Adrenal gland (tissue), 12 donors: ENCODE measurements around the gene PRDM16. TPM values are rescaled to one million over a fixed set of nuclear protein-coding genes. Genes with fewer than 3 reads are reported as not detected.

Experiments
- DNase-seq, 7 donors: peaks; one replicate each; pipeline ENCODE4 v3.0.0-alpha.2; 2019 to 2020
- H3K27ac ChIP-seq, 5 donors: fragments of 200-600 bp; sonication (generic) in 4 of 5; 1 replicate in 3 of 5; 2 replicates in 2 of 5; pipeline versions ENCODE4 v1.5.1 to v1.8.0; 2016 to 2020; ENCODE audit warnings: mild to moderate bottlenecking in 1 of 5
- H3K27me3 ChIP-seq: fragments of 200-600 bp; 2 replicates; pipeline ENCODE4 v1.8.0; 2021
- H3K36me3 ChIP-seq, 2 donors: fragments of 200-600 bp; replicated peaks in 1 of 2; 1 replicate in 1 of 2; 2 replicates in 1 of 2; pipeline versions ENCODE4 v1.5.1 to v1.8.0; 2018 to 2022
- H3K4me1 ChIP-seq, 2 donors: fragments of 200-600 bp; replicated peaks in 1 of 2; 1 replicate in 1 of 2; 2 replicates in 1 of 2; pipeline versions ENCODE4 v1.5.1 to v1.8.0; 2018 to 2021
- H3K4me3 ChIP-seq, 4 donors: fragments of 200-600 bp; sonication (generic) in 3 of 4; one replicate each; pipeline ENCODE4 v1.5.1; 2016 to 2018
- H3K9me3 ChIP-seq, 3 donors: fragments of 200-600 bp; sonication (generic) in 1 of 3; replicated peaks in 1 of 3; 1 replicate in 2 of 3; 2 replicates in 1 of 3; pipeline versions ENCODE4 v1.5.1 to v1.8.0; 2016 to 2021
- POLR2A ChIP-seq, 2 donors: fragments of 450-650 bp; IDR thresholded peaks; one replicate each; pipeline ENCODE4 v1.6.1; 2017; ENCODE audit warnings: antibody characterized with exemption in 2 of 2, mild to moderate bottlenecking in 2 of 2, moderate library complexity in 1 of 2
- WGBS, 4 donors: extraction: QIAGEN DNeasy Blood & Tissue Kit in 2 of 4; methylation state at CpG; one replicate each; pipeline versions ENCODE4 v1.1.5 to v1.1.7; 2013 to 2017; 5-methylcytosine and 5-hydroxymethylcytosine counted together
- intact Hi-C, 2 donors: fragments of 100-400 bp; cut with DNase I; formaldehyde crosslinking; loops; one replicate each; pipeline versions ENCODE4 v1.14.1 to v1.15.0; 2022 to 2023
- polyA plus RNA-seq, 3 donors: library from polyadenylated mRNA; stranded (reverse); fragments of 200-250 nt in 2 of 3; fragments of 350-450 nt in 1 of 3; fragmentation: Illumina TruSeq in 1 of 3; extraction: RNeasy Lipid Tissue Mini Kit (QIAGEN cat#74804) in 1 of 3; gene quantifications; one replicate each; pipeline ENCODE4 v1.2.3, GENCODE V29; 2013 to 2014
- total RNA-seq, 9 donors: library from RNA; depleted of rRNA in 4 of 9; stranded (reverse); fragments of >200 nt in 4 of 9; fragments of 120-200 nt in 1 of 9; fragmentation: NEBNext Ultra II Directional in 1 of 9; extraction: Animal tissue kit (Norgen Biotek cat#: 25700) in 1 of 9; gene quantifications; one replicate each; pipeline versions ENCODE4 v1.1.0 to v1.2.4, GENCODE V29; 2013 to 2023
- TF ChIP-seq, protein P1 (sequence below), 6 experiments: fragments of 450-650 bp in 4 of 6; fragments of 200-600 bp in 2 of 6; sonication (generic) in 1 of 6; IDR thresholded peaks; 1 replicate in 5 of 6; 2 replicates in 1 of 6; pipeline versions ENCODE4 v1.5.1 to v1.8.0; 2016 to 2021; ENCODE audit warnings: antibody characterized with exemption in 6 of 6, mild to moderate bottlenecking in 2 of 6, moderate library complexity in 1 of 6
- donor health status: healthy with polysubstance abuse.
- donor health status: Bipolar disorder and iron deficiency.
- donor health status: DM: yes; HTN: yes; CAD: no.
- donor health status: DM: no; HTN: no; CAD: no.
- donor health status: DM: no; HTN: no; CAD: no.
- donor health status: DM: yes; HTN: yes; CAD: no.

The PRDM16 gene
- total and polyA plus RNA-seq, 12 donors: 0.04 to 2.8 (median 0.61) TPM; not detected in 1

DNA sequence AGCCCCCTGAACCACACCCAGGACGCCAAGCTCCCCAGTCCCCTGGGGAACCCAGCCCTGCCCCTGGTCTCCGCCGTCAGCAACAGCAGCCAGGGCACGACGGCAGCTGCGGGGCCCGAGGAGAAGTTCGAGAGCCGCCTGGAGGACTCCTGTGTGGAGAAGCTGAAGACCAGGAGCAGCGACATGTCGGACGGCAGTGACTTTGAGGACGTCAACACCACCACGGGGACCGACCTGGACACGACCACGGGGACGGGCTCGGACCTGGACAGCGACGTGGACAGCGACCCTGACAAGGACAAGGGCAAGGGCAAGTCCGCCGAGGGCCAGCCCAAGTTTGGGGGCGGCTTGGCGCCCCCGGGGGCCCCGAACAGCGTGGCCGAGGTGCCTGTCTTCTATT lies 342.8 kb downstream of the PRDM16 start:
- no peak for DNase-seq
- H3K4me1 ChIP-seq: no peaks in the 10 kb centered on the region
- intact Hi-C loops: no loop called here
- TF ChIP-seq, protein P1, sequence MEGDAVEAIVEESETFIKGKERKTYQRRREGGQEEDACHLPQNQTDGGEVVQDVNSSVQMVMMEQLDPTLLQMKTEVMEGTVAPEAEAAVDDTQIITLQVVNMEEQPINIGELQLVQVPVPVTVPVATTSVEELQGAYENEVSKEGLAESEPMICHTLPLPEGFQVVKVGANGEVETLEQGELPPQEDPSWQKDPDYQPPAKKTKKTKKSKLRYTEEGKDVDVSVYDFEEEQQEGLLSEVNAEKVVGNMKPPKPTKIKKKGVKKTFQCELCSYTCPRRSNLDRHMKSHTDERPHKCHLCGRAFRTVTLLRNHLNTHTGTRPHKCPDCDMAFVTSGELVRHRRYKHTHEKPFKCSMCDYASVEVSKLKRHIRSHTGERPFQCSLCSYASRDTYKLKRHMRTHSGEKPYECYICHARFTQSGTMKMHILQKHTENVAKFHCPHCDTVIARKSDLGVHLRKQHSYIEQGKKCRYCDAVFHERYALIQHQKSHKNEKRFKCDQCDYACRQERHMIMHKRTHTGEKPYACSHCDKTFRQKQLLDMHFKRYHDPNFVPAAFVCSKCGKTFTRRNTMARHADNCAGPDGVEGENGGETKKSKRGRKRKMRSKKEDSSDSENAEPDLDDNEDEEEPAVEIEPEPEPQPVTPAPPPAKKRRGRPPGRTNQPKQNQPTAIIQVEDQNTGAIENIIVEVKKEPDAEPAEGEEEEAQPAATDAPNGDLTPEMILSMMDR (IDR thresholded peaks at IDR 0.05): no peak
- TF ChIP-seq POLR2A (IDR thresholded peaks at IDR 0.05): no peak
- H3K4me3 ChIP-seq: no peak overlapping the region
- H3K36me3 ChIP-seq: no peaks in the 10 kb centered on the region
- no peaks in the 10 kb centered on the region for H3K9me3 ChIP-seq
- H3K27ac ChIP-seq: no peak overlapping the region
- peaks cover 16% of the 10 kb centered on the region for H3K27me3 ChIP-seq
- WGBS, 4 donors: 68 to 77% (median 74%) methylated on average over 4 to 30 of the region's 30 CpGs

DNA sequence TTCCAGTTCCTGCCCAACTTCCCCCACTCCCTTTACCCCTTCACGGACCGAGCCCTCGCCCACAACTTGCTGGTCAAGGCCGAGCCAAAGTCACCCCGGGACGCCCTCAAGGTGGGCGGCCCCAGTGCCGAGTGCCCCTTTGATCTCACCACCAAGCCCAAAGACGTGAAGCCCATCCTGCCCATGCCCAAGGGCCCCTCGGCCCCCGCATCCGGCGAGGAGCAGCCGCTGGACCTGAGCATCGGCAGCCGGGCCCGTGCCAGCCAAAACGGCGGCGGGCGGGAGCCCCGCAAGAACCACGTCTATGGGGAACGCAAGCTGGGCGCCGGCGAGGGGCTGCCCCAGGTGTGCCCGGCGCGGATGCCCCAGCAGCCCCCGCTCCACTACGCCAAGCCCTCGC lies 343.4 kb downstream of the PRDM16 start:
- intact Hi-C loops: no loop called here
- Histone ChIP-seq H3K36me3 (no peaks in the 10 kb centered on the region), H3K4me1 (no peaks in the 10 kb centered on the region), H3K27me3 (peaks cover 10% of the 10 kb centered on the region), H3K9me3 (no peaks in the 10 kb centered on the region), H3K4me3 (no peak overlapping the region), H3K27ac (no peak overlapping the region)
- TF ChIP-seq POLR2A (IDR thresholded peaks at IDR 0.05): no peak
- TF ChIP-seq, protein P1 (IDR thresholded peaks at IDR 0.05): no peak
- WGBS, 4 donors: 79 to 86% (median 84%) methylated on average over 9 to 33 of the region's 33 CpGs
- no peak for DNase-seq

DNA sequence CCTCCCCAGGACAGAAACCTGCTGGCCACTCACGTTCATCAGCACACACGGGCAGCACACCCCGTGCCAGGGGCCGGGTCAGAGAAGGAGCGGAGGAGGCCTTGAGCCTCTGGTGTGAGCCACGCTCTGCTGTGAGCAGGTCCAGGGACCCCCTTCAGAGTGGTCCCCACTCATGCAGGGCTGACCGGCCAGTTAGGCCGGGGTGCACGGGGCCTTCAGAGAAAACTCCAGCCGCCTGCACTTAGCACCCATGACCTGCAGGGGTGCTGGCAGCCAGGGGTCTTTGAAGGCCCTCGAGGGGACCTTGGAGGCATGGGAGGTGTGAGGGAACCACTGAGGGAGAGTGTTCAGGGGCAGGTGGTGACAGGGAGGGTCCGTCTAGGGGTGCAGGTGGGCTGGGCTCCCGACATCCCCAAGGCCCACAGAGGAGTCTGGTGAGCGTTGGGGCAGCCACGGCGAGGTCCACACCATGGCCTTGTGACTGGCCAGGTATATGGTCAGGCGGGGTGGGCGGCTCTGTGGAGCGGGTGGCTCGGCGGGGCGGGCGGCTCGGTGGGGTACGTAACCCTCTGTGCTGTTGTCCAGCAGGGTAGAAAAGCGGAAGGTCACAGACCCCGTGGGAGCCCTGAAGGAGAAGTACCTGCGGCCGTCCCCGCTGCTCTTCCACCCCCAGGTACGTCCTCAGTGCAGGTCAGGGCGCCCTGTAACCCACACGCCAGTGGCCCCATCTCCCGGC lies 345.1 kb downstream of the PRDM16 start:
- Histone ChIP-seq H3K4me1 (no peaks in the 10 kb centered on the region), H3K27ac (no peak overlapping the region), H3K36me3 (no peaks in the 10 kb centered on the region), H3K9me3 (no peaks in the 10 kb centered on the region), H3K4me3 (no peak overlapping the region), H3K27me3 (peaks cover 10% of the 10 kb centered on the region)
- no peak for DNase-seq
- WGBS, 4 donors: 88 to 90% (median 88%) methylated on average over 25 to 34 of the region's 34 CpGs
- intact Hi-C loops: no loop called here
- TF ChIP-seq POLR2A (IDR thresholded peaks at IDR 0.05): no peak
- TF ChIP-seq, protein P1 (IDR thresholded peaks at IDR 0.05): no peak

GRCh38 chr1:3415260-3416090 lies 346.5 kb downstream of the PRDM16 start:
- H3K27ac ChIP-seq: no peak overlapping the region
- 44 to 57% (median 45%) methylated on average over 21 to 39 of the region's 39 CpGs for whole genome bisulfite sequencing, 4 donors
- TF ChIP-seq POLR2A (IDR thresholded peaks at IDR 0.05): no peak
- DNase-seq: no peak
- intact Hi-C loops: loop anchor here in 1 of 2 donors (5.0 kb wide), 1 partner anchor 403 kb away; no protein-coding TSS in a partner anchor
- no peaks in the 10 kb centered on the region for H3K9me3 ChIP-seq
- H3K4me1 ChIP-seq: no peaks in the 10 kb centered on the region
- H3K4me3 ChIP-seq: no peak overlapping the region
- no peaks in the 10 kb centered on the region for H3K36me3 ChIP-seq
- peaks cover 10% of the 10 kb centered on the region for H3K27me3 ChIP-seq
